ENCODE measurements around the gene FGF14.
"Not testable (repeated sequence)": the region's sequence is repeated elsewhere in the genome, so short reads cannot be mapped to it uniquely, and the experiment has no call there.

FGF14 gene

GRCh38 chr13:102195566-102196462 is 206.0 kb downstream of the FGF14 start:
- DNase-seq (ENCODE audit: low read depth), result no peak

- no peak for DNase-seq (ENCODE audit: low read depth)
Measured at GRCh38 chr13:102192858-102193257, 209.0 kb downstream of the FGF14 start.

- DNase-seq (ENCODE audit: low read depth), result no peak
Measured at GRCh38 chr13:102191951-102192502, 209.8 kb downstream of the FGF14 start.

- no peak for DNase-seq (ENCODE audit: low read depth)
Measured at GRCh38 chr13:102190930-102191329, 210.9 kb downstream of the FGF14 start.

GRCh38 chr13:102187313-102187712 is 214.5 kb downstream of the FGF14 start:
- no peak for DNase-seq (ENCODE audit: low read depth)

GRCh38 chr13:102185375-102185984 is 216.4 kb downstream of the FGF14 start:
- DNase-seq (ENCODE audit: low read depth), result no peak

GRCh38 chr13:102183509-102184182 is 218.2 kb downstream of the FGF14 start:
- DNase-seq (ENCODE audit: low read depth), result no peak

- DNase-seq (ENCODE audit: low read depth), result no peak
Measured at GRCh38 chr13:102182170-102182569, 219.7 kb downstream of the FGF14 start.

- no peak for DNase-seq (ENCODE audit: low read depth)
Measured at GRCh38 chr13:102177431-102177830, 224.4 kb downstream of the FGF14 start.

- DNase-seq (ENCODE audit: low read depth), result no peak
Measured at GRCh38 chr13:102176846-102177245, 225.0 kb downstream of the FGF14 start.

GRCh38 chr13:102172406-102172805 is 229.4 kb downstream of the FGF14 start:
- DNase-seq (ENCODE audit: low read depth), result no peak

- no peak for DNase-seq (ENCODE audit: low read depth)
Measured at GRCh38 chr13:102170305-102170704, 231.5 kb downstream of the FGF14 start.

- no peak for DNase-seq (ENCODE audit: low read depth)
Measured at GRCh38 chr13:102169471-102170015, 232.3 kb downstream of the FGF14 start.

GRCh38 chr13:102152790-102153189 is 249.1 kb downstream of the FGF14 start:
- DNase-seq (ENCODE audit: low read depth), result no peak

GRCh38 chr13:102147353-102147752 is 254.5 kb downstream of the FGF14 start:
- no peak for DNase-seq (ENCODE audit: low read depth)

- no peak for DNase-seq (ENCODE audit: low read depth)
Measured at GRCh38 chr13:102145750-102146149, 256.1 kb downstream of the FGF14 start.

- DNase-seq (ENCODE audit: low read depth), result no peak
Measured at GRCh38 chr13:102142473-102142826, 259.4 kb downstream of the FGF14 start.

GRCh38 chr13:102141625-102142472 is 260.0 kb downstream of the FGF14 start:
- DNase-seq (ENCODE audit: low read depth), result no peak

- no peak for DNase-seq (ENCODE audit: low read depth)
Measured at GRCh38 chr13:102139626-102140025, 262.2 kb downstream of the FGF14 start.

GRCh38 chr13:102138635-102139190 is 263.1 kb downstream of the FGF14 start:
- no peak for DNase-seq (ENCODE audit: low read depth)

GRCh38 chr13:102137904-102138303 is 263.9 kb downstream of the FGF14 start:
- DNase-seq (ENCODE audit: low read depth), result not testable (repeated sequence)
